ENCODE data around the gene SBNO2.
"Not testable (repeated sequence)": the region's sequence is repeated elsewhere in the genome, so short reads cannot be mapped to it uniquely, and the experiment has no call there.

SBNO2 gene

GRCh38 chr19:1132552-1133383 is 41.3 kb downstream of the SBNO2 start:
- peak in 1 of 2 donors; percentile 41 for DNase-seq

- DNase-seq: peak; percentile 88 to 89
Measured at GRCh38 chr19:1131718-1132551, 42.1 kb downstream of the SBNO2 start.

GRCh38 chr19:1130771-1131717 is 43.0 kb downstream of the SBNO2 start:
- DNase-seq: peak; percentile 62 to 64

- DNase-seq: no peak
Measured at GRCh38 chr19:1129535-1129934, 44.5 kb downstream of the SBNO2 start.

- DNase-seq: not testable (repeated sequence)
Measured at GRCh38 chr19:1129084-1129483, 45.0 kb downstream of the SBNO2 start.

- DNase-seq: no peak
Measured at GRCh38 chr19:1128106-1128505, 46.0 kb downstream of the SBNO2 start.

GRCh38 chr19:1126984-1127760 is 46.9 kb downstream of the SBNO2 start:
- no peak for DNase-seq

GRCh38 chr19:1125601-1126467 is 48.2 kb downstream of the SBNO2 start:
- DNase-seq: no peak

GRCh38 chr19:1123885-1124677 is 50.0 kb downstream of the SBNO2 start:
- DNase-seq: no peak

- no peak for DNase-seq
Measured at GRCh38 chr19:1123381-1123780, 50.7 kb downstream of the SBNO2 start.

GRCh38 chr19:1122972-1123363 is 51.1 kb downstream of the SBNO2 start:
- peak; percentile 59 to 80 for DNase-seq

GRCh38 chr19:1122021-1122971 is 51.8 kb downstream of the SBNO2 start:
- no peak for DNase-seq

GRCh38 chr19:1121395-1121794 is 52.7 kb downstream of the SBNO2 start:
- no peak for DNase-seq

GRCh38 chr19:1119475-1120217 is 54.4 kb downstream of the SBNO2 start:
- DNase-seq: no peak

GRCh38 chr19:1118999-1119398 is 55.1 kb downstream of the SBNO2 start:
- DNase-seq: no peak

- no peak for DNase-seq
Measured at GRCh38 chr19:1117654-1118053, 56.4 kb downstream of the SBNO2 start.

- DNase-seq: no peak
Measured at GRCh38 chr19:1116726-1117581, 57.1 kb downstream of the SBNO2 start.

Measured in stimulated activated CD4-positive, alpha-beta T cell treated with anti-CD3 and anti-CD28 coated beads, Interleukin-2, amount 100 ng/mL, for 24 hours (primary cell).